ENCODE results near the gene SENP1. TPM values are rescaled to one million over a fixed set of nuclear protein-coding genes. Genes with fewer than 3 reads are reported as not detected.

SENP1 gene
- total RNA-seq, 4 donors from 2014 or later = 14.3 to 19.4 (median 17.3) TPM

- H3K4me3 ChIP-seq (ENCODE audit: low read depth, poor library complexity, severe bottlenecking) = no peak overlapping the region
- DNase-seq (ENCODE audit: low spot score in 2 of 2) = peak in 1 of 2 donors; percentile 79
- no peak for TF ChIP-seq POLR2A (IDR thresholded peaks at IDR 0.05)
- TF ChIP-seq, protein P1, sequence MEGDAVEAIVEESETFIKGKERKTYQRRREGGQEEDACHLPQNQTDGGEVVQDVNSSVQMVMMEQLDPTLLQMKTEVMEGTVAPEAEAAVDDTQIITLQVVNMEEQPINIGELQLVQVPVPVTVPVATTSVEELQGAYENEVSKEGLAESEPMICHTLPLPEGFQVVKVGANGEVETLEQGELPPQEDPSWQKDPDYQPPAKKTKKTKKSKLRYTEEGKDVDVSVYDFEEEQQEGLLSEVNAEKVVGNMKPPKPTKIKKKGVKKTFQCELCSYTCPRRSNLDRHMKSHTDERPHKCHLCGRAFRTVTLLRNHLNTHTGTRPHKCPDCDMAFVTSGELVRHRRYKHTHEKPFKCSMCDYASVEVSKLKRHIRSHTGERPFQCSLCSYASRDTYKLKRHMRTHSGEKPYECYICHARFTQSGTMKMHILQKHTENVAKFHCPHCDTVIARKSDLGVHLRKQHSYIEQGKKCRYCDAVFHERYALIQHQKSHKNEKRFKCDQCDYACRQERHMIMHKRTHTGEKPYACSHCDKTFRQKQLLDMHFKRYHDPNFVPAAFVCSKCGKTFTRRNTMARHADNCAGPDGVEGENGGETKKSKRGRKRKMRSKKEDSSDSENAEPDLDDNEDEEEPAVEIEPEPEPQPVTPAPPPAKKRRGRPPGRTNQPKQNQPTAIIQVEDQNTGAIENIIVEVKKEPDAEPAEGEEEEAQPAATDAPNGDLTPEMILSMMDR (IDR thresholded peaks at IDR 0.05) = no peak
- intact Hi-C loops (cut with DNase I; ENCODE audit: low total_unique reads) = no loop called here
- WGBS, 2 donors = 66 to 74% methylated on average over 4 of the region's 4 CpGs
Observed at GRCh38 chr12:48030173-48030650, 75.7 kb downstream of the SENP1 start.

DNA sequence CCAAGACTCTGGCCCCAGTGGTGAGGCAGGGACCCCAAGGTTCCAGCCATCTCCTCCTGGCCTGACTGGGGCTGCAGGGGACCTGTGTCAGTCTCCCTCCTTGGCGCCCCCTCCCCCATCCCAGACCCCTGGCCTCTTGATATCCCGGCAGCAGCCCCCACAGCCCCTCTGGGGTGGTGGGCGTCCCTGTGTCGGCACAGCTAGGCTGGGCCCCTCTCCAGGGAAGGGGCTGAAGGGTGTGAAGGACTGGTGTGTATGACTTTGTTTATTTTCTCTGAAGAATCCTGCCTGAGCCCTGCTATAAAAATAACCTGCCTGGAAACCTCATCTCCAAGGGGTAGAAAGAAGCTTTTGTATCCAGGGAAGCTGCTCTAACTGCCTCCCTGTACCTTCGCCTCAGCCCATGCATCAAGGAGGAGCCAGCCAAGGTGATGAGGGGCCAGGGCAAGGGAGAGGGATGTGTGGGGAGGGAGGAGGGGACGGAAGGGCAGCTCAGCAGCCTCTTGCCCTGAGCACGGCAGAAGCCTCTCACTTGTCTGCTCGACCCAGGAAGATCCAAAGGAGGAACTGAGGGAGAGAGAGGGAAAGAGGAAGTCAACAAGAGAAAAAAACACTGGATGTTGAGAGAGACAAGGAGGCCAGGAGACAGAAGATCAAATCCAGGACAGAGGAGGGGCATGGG lies 76.2 kb downstream of the SENP1 start:
- peak in 1 of 2 donors; percentile 83 for DNase-seq (ENCODE audit: low spot score in 2 of 2)
- H3K4me3 ChIP-seq (ENCODE audit: low read depth, poor library complexity, severe bottlenecking) = no peak overlapping the region
- TF ChIP-seq, protein P1 (IDR thresholded peaks at IDR 0.05) = no peak
- TF ChIP-seq POLR2A (IDR thresholded peaks at IDR 0.05) = no peak
- intact Hi-C loops (cut with DNase I; ENCODE audit: low total_unique reads) = no loop called here
- 67% methylated on average over 8 of the region's 8 CpGs for WGBS, 2 donors

DNA sequence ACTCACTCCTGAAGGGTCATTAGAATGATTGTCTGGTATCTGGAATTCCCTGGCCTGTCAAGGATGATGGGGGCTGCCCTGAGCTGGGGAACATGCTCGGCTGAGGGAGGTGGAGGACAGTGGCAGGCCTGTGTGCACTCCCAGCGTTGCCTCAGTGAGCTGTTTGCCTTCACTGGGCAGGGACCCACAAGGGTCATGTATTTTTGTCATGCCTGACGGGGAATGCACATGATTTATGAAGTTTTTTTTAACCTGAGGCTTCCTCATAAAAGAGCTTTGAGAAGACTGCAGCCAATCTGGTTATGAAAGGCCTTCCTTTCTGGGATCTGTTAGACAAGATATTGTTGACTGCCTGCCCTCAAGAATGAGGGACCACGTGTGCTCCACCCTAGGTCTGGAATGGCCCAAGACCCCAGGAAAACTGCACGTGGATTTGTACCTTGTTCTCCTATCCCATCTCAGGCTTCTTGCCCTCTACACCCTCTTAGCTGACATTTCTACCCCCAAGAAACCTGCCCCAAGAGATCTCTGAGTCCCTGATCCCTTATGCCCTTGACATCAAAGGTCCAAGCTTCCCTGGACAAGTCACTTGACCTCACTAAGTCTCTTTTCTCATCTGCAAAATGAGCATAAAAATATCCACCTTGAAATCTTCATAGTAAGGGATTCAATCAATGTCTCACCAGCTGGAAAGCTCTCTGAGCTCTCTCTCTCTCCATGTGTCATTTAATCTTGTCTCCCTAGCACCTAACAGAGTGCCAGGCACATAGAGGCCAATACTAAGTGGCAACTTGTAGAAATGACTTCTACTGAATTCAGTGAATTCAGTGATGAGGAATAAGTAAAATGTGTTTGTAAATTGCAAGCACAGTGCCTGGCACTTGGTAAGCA lies 77.1 kb downstream of the SENP1 start:
- H3K4me3 ChIP-seq (ENCODE audit: low read depth, poor library complexity, severe bottlenecking) = no peak overlapping the region
- TF ChIP-seq, protein P1 (IDR thresholded peaks at IDR 0.05) = no peak
- no peak for TF ChIP-seq POLR2A (IDR thresholded peaks at IDR 0.05)
- DNase-seq (ENCODE audit: low spot score in 2 of 2) = peak in 1 of 2 donors; percentile 60
- intact Hi-C loops (cut with DNase I; ENCODE audit: low total_unique reads) = no loop called here
- WGBS, 2 donors = 57% methylated on average over 5 of the region's 5 CpGs

DNA sequence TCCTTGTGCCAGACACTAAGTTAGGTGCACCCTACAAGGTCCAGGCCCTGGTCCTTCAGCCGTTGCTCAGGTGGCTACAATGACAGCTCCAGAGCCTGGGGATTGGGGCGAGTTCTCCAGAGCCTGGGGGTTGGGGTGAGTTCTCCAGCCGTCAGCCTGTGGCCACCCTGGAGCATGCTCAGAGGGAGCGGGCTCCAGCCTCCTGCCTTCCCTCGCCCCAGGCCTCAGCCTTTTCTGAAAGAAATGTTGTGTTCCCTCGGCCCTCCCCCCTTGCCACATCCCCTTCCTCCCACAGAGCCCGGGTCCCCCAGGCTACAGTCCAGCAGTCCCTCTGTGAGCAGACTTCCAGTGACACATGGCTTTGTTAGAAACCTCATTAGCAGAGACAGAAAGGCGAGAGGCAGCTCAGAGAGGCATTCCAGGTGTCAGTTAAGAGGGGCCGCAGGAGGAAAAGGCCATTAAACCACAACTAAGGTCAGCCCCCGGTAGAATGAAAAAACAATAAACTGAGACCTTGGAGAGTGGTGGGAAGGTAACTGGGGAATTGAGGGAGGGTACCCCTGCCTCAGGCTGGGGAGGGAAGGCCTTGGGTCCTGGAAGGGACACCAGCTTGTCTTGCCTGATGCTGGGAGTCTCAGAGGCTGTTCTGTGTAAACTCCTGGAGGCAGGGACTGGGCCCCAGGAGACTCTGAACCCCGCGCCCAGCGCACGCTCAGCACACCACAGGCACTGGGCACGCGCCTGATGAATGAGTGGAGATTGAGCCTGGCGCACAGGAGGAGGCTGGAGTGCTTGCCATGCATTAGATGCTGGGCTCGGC lies 78.5 kb downstream of the SENP1 start:
- intact Hi-C loops (cut with DNase I; ENCODE audit: low total_unique reads) = no loop called here
- DNase-seq (ENCODE audit: low spot score in 2 of 2) = peak in 1 of 2 donors; percentile 74
- H3K4me3 ChIP-seq (ENCODE audit: low read depth, poor library complexity, severe bottlenecking) = no peak overlapping the region
- WGBS, 2 donors = 73 to 82% methylated on average over 17 to 18 of the region's 18 CpGs
- no peak for TF ChIP-seq POLR2A (IDR thresholded peaks at IDR 0.05)
- TF ChIP-seq, protein P1 (IDR thresholded peaks at IDR 0.05) = no peak

GRCh38 chr12:48026060-48026827 lies 79.6 kb downstream of the SENP1 start:
- no peak overlapping the region for H3K4me3 ChIP-seq (ENCODE audit: low read depth, poor library complexity, severe bottlenecking)
- intact Hi-C loops (cut with DNase I; ENCODE audit: low total_unique reads) = no loop called here
- peak in 1 of 2 donors; percentile 75 for DNase-seq (ENCODE audit: low spot score in 2 of 2)
- TF ChIP-seq POLR2A (IDR thresholded peaks at IDR 0.05) = no peak
- TF ChIP-seq, protein P1 (IDR thresholded peaks at IDR 0.05) = no peak
- 79% methylated on average over 7 of the region's 7 CpGs for WGBS, 2 donors
